K562 (cell line): ENCODE results near the gene RNASEH2A. TPM values are rescaled to one million over a fixed set of nuclear protein-coding genes. Genes with fewer than 3 reads are reported as not detected.
A peak's percentile ranks its signal among the peaks of the same experiment; 100 is the strongest.

ENCODE experiments used
- ARID2 ChIP-seq: fragments of 450-650 bp; IDR thresholded peaks from 2 replicates; pipeline ENCODE4 v1.6.1; 2017; ENCODE audit warnings: antibody characterized with exemption, mild to moderate bottlenecking
- ATF7 ChIP-seq: fragments of 450-650 bp; IDR thresholded peaks from 2 replicates; pipeline ENCODE4 v1.7.1; 2014; ENCODE audit warnings: mild to moderate bottlenecking, moderate library complexity
- BCL6 ChIP-seq: fragments of 250-450 bp; sonication (Bioruptor Pico); IDR thresholded peaks from 2 replicates; pipeline ENCODE4 v1.4.0; 2020
- ETV6 ChIP-seq, 3 experiments: fragments of 150-350 bp in 1 of 3; sonication (generic) in 1 of 3; formaldehyde crosslinking in 1 of 3; IDR thresholded peaks; 2 replicates each; pipeline versions ENCODE4 v1.6.1 to v1.8.0; 2014 to 2022; ENCODE audit warnings: borderline replicate concordance in 2 of 3, low read depth in 2 of 3, antibody characterized with exemption in 1 of 3, low read length in 1 of 3, mild to moderate bottlenecking in 1 of 3, missing genetic modification reagents in 1 of 3
- FOXA3 ChIP-seq, 2 experiments: fragments of 450-650 bp in 1 of 2; sonication (generic) in 1 of 2; formaldehyde crosslinking; IDR thresholded peaks in 1 of 2; conservative IDR thresholded peaks in 1 of 2; 2 replicates each; pipeline versions ENCODE4 v1.4.0 to v1.8.0; 2020 to 2022; ENCODE audit warnings: mild to moderate bottlenecking in 2 of 2, missing genetic modification reagents in 1 of 2
- GATAD2A ChIP-seq: fragments of 450-650 bp; IDR thresholded peaks from 2 replicates; pipeline ENCODE4 v1.6.1; 2017
- HDAC1 ChIP-seq, 2 experiments: fragments of 450-650 bp; IDR thresholded peaks; 2 replicates each; pipeline ENCODE4 v1.6.1; 2016 to 2017; ENCODE audit warnings: inconsistent platforms in 1 of 2, mild to moderate bottlenecking in 1 of 2, moderate library complexity in 1 of 2
- HMGN3 ChIP-seq: IDR thresholded peaks from 2 replicates; pipeline ENCODE4 v1.6.1; 2011; ENCODE audit warnings: borderline replicate concordance, low read depth, mild to moderate bottlenecking, mixed read lengths, low read length; ENCODE audit not compliant: insufficient read length; ENCODE audit errors: extremely low read depth
- ILK ChIP-seq: fragments of 450-650 bp; IDR thresholded peaks from 2 replicates; pipeline ENCODE4 v1.6.1; 2016; ENCODE audit warnings: missing genetic modification characterization, low read depth, mild to moderate bottlenecking, missing compliant biosample characterization, moderate library complexity, borderline replicate concordance
- KDM5B ChIP-seq: fragments of 200-600 bp; sonication (generic); IDR thresholded peaks from 2 replicates; pipeline ENCODE4 v1.6.1; 2012; ENCODE audit warnings: low read depth, mild to moderate bottlenecking, moderate library complexity, low read length, control low read depth, inconsistent platforms; ENCODE audit not compliant: insufficient replicate concordance
- MAFG ChIP-seq: fragments of 450-650 bp; conservative IDR thresholded peaks from 2 replicates; pipeline ENCODE4 v1.6.1; 2016; ENCODE audit warnings: missing genetic modification characterization, missing compliant biosample characterization
- MBD2 ChIP-seq: sonication (generic); IDR thresholded peaks from 2 replicates; pipeline ENCODE4 v1.6.1; 2016; ENCODE audit warnings: low read depth, borderline replicate concordance
- NONO ChIP-seq, 2 experiments: fragments of 200-400 bp in 1 of 2; fragments of 450-650 bp in 1 of 2; formaldehyde crosslinking in 1 of 2; IDR thresholded peaks; 2 replicates each; pipeline ENCODE4 v1.6.1; 2017; ENCODE audit warnings: low read depth in 2 of 2, mild to moderate bottlenecking in 2 of 2, moderate library complexity in 2 of 2, low read length in 1 of 2
- NR2C1 ChIP-seq, 2 experiments: fragments of 450-650 bp; IDR thresholded peaks; 2 replicates each; pipeline ENCODE4 v1.6.1; 2017; ENCODE audit warnings: mild to moderate bottlenecking in 2 of 2, antibody characterized with exemption in 1 of 2, inconsistent platforms in 1 of 2, missing compliant biosample characterization in 1 of 2, missing genetic modification characterization in 1 of 2
- PML ChIP-seq: IDR thresholded peaks from 2 replicates; pipeline ENCODE4 v1.6.1; 2012; ENCODE audit warnings: low read length, inconsistent platforms
- POLR2A ChIP-seq: fragments of 450-650 bp; conservative IDR thresholded peaks from 2 replicates; pipeline ENCODE4 v1.6.1; 2016
- POLR2B ChIP-seq: fragments of 450-650 bp; IDR thresholded peaks from 2 replicates; pipeline ENCODE4 v1.6.1; 2018; ENCODE audit warnings: low read depth; ENCODE audit not compliant: partially characterized antibody
- RBM39 ChIP-seq: fragments of 200-400 bp; formaldehyde crosslinking; optimal IDR thresholded peaks from 2 replicates; pipeline ENCODE3; 2018; ENCODE audit warnings: low read depth, low read length
- RCOR1 ChIP-seq, 2 experiments: IDR thresholded peaks; 2 replicates each; pipeline ENCODE4 v1.6.1; 2012; ENCODE audit warnings: low read depth in 2 of 2, low read length in 2 of 2, borderline replicate concordance in 1 of 2, improper control_type of control experiment in 1 of 2
- RFX1 ChIP-seq: fragments of 450-650 bp; IDR thresholded peaks from 2 replicates; pipeline ENCODE4 v1.6.1; 2016; ENCODE audit warnings: mild to moderate bottlenecking, moderate library complexity
- SETDB1 ChIP-seq: IDR thresholded peaks from one replicate; pipeline ENCODE4 v1.6.1; 2012; ENCODE audit warnings: low read length, control low read depth, inconsistent platforms
- SPI1 ChIP-seq: IDR thresholded peaks from 2 replicates; pipeline ENCODE4 v1.6.1; 2011; ENCODE audit warnings: low read depth, low read length, control low read depth, borderline replicate concordance
- TFAM ChIP-seq: fragments of 250-450 bp; sonication (Bioruptor Pico); conservative IDR thresholded peaks from 2 replicates; pipeline ENCODE4 v1.5.0; 2021; ENCODE audit warnings: mild to moderate bottlenecking, moderate library complexity
- WHSC1 ChIP-seq: IDR thresholded peaks from one replicate; pipeline ENCODE4 v1.6.1; 2012; ENCODE audit warnings: low read length, control low read depth, inconsistent platforms
- ZBTB17 ChIP-seq: fragments of 450-650 bp; formaldehyde crosslinking; IDR thresholded peaks from 2 replicates; pipeline ENCODE4 v1.4.0; 2020; ENCODE audit warnings: mild to moderate bottlenecking
- ZNF146 ChIP-seq: IDR thresholded peaks from one replicate; pipeline ENCODE4 v1.6.1; 2018; ENCODE audit warnings: missing compliant biosample characterization; ENCODE audit not compliant: unreplicated experiment
- ZNF589 ChIP-seq: fragments of 200-800 bp; sonication (Bioruptor generic); IDR thresholded peaks from 2 replicates; pipeline ENCODE4 v1.6.1; 2016; ENCODE audit warnings: low read depth, missing genetic modification characterization, missing compliant biosample characterization
- ZNF699 ChIP-seq: fragments of 250-450 bp; sonication (Bioruptor Pico); IDR thresholded peaks from 2 replicates; pipeline ENCODE4 v1.8.0; 2021; ENCODE audit warnings: mild to moderate bottlenecking, moderate library complexity; ENCODE audit not compliant: insufficient replicate concordance
- polyA plus RNA-seq, 8 experiments: library from polyadenylated mRNA; depleted of rRNA in 4 of 8; stranded (reverse) in 5 of 8; unstranded in 3 of 8; fragments of >200 nt; fragmentation: Nextera tagmentation in 2 of 8; fragmentation: Illumina TruSeq in 1 of 8; extraction: Ambion mirVana in 2 of 8; extraction: Trizol in 1 of 8; gene quantifications; 2 replicates each; pipeline versions ENCODE4 v1.2.1 to v1.2.3, GENCODE V29; 2011 to 2014; ENCODE audit warnings: inconsistent platforms in 1 of 8, missing spikeins in 1 of 8
- total RNA-seq, 7 experiments: library from RNA; depleted of rRNA in 6 of 7; stranded (reverse); fragments of >200 nt in 6 of 7; fragmentation: Illumina TruSeq in 2 of 7; extraction: Trizol in 2 of 7; gene quantifications; 2 replicates each; pipeline versions ENCODE4 v1.2.1 to v1.2.3, GENCODE V29; 2011 to 2021; ENCODE audit warnings: low replicate concordance in 1 of 7
- TF ChIP-seq, protein P1 (sequence below): fragments of 250-450 bp; sonication (Bioruptor Pico); IDR thresholded peaks from 2 replicates; pipeline ENCODE4 v1.8.0; 2022; ENCODE audit warnings: moderate library complexity, mild to moderate bottlenecking, inconsistent platforms

The RNASEH2A gene
- total and polyA plus RNA-seq, 9 of the 15 experiments (the other 6 are each of a cell fraction or from before 2014, with no cell fraction given): 22.3 to 78.0 (median 61.7) TPM

DNA sequence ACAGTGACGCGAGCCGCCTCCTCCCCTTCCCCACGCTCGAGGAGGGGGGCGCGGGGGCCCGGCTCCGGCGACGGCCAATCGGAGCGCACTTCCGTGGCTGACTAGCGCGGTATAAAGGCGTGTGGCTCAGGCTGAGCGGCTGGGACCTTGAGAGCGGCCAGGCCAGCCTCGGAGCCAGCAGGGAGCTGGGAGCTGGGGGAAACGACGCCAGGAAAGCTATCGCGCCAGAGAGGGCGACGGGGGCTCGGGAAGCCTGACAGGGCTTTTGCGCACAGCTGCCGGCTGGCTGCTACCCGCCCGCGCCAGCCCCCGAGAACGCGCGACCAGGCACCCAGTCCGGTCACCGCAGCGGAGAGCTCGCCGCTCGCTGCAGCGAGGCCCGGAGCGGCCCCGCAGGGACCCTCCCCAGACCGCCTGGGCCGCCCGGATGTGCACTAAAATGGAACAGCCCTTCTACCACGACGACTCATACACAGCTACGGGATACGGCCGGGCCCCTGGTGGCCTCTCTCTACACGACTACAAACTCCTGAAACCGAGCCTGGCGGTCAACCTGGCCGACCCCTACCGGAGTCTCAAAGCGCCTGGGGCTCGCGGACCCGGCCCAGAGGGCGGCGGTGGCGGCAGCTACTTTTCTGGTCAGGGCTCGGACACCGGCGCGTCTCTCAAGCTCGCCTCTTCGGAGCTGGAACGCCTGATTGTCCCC lies 14.9 kb upstream of the RNASEH2A start, which contains the start of gene JUNB (continued):
- TF ChIP-seq ILK (tag) (no peak), GATAD2A (no peak), MBD2 (peak; percentile 94), ARID2 (no peak), ZNF589 (CRISPR knock-in tag) (no peak), BCL6 (CRISPR knock-in tag) (no peak), SETDB1 (peak; percentile 57), ZNF146 (CRISPR knock-in tag) (no peak), MAFG (tag) (no peak), PML (peak; percentile 97), ZBTB17 (CRISPR knock-in tag) (peak; percentile 84), NR2C1 (IDR thresholded peaks at IDR 0.05) (no peak), NR2C1 (tag; IDR thresholded peaks at IDR 0.05) (no peak), ZNF699 (CRISPR knock-in tag) (no peak), HDAC1 (IDR thresholded peaks at IDR 0.05) (no peak; a peak in 3 of 4 replicates), POLR2A (peak; percentile 100), TFAM (no peak), WHSC1 (no peak), NONO (IDR thresholded peaks at IDR 0.05; ENCODE audit: low read depth in 2 of 2, low read length in 1 of 2) (peak; percentile 92 to 100), RBM39 (no peak), ATF7 (peak; percentile 90), FOXA3 (CRISPR knock-in tag; conservative IDR thresholded peaks at IDR 0.05 in 1 of 2, IDR thresholded peaks at IDR 0.05 in 1 of 2) (peak in 1 of 2 experiments; percentile 92; a peak in 2 of 4 replicates), RFX1 (no peak), POLR2B (peak; percentile 100), SPI1 (peak; percentile 63), ETV6 (IDR thresholded peaks at IDR 0.05; ENCODE audit: borderline replicate concordance in 1 of 2, low read depth in 2 of 2, low read length in 1 of 2) (no peak), ETV6 (CRISPR knock-in tag; IDR thresholded peaks at IDR 0.05; ENCODE audit: borderline replicate concordance) (peak; percentile 73; the same call in 1 of the 2 replicates), RCOR1 (IDR thresholded peaks at IDR 0.05; ENCODE audit: borderline replicate concordance in 1 of 2, low read depth in 2 of 2, low read length in 2 of 2) (peak in 1 of 2 experiments; percentile 57; a peak in 2 of 4 replicates), KDM5B (peak; percentile 100), HMGN3 (peak; percentile 97)
- TF ChIP-seq, protein P1, sequence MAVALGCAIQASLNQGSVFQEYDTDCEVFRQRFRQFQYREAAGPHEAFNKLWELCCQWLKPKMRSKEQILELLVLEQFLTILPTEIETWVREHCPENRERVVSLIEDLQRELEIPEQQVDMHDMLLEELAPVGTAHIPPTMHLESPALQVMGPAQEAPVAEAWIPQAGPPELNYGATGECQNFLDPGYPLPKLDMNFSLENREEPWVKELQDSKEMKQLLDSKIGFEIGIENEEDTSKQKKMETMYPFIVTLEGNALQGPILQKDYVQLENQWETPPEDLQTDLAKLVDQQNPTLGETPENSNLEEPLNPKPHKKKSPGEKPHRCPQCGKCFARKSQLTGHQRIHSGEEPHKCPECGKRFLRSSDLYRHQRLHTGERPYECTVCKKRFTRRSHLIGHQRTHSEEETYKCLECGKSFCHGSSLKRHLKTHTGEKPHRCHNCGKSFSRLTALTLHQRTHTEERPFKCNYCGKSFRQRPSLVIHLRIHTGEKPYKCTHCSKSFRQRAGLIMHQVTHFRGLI (CRISPR knock-in tag): no peak
